Panc1 (cell line): ENCODE measurements around the gene ARHGAP23. TPM values are rescaled to one million over a fixed set of nuclear protein-coding genes. Genes with fewer than 3 reads are reported as not detected.
A peak's percentile ranks its signal among the peaks of the same experiment; 100 is the strongest.

Experiments used
- ATAC-seq: fragments of 200-7000 bp; cut with Tn5 transposase; 2 replicates; pipeline ENCODE4 v1.9.1; 2020; ENCODE audit warnings: mild to moderate bottlenecking, moderate library complexity
- BruUV-seq: library from RNA; stranded (reverse); fragments of 400-500 nt; replicated peaks from 2 replicates; lab custom pipeline; 2021; lab: Mats Ljungman, UMichigan
- CTCF ChIA-PET: fragments of 300-600 bp; sonication (Branson Sonifier 250); formaldehyde crosslinking; loops from one replicate; lab custom pipeline; 2022; ENCODE audit warnings: antibody characterized with exemption; lab: Charles Lee
- POLR2A ChIA-PET: fragments of 300-600 bp; sonication (Branson Sonifier 250); formaldehyde crosslinking; loops from one replicate; lab custom pipeline; 2022; ENCODE audit warnings: antibody characterized with exemption; lab: Charles Lee
- DNase-seq: peaks from one replicate; pipeline ENCODE4 v3.0.0-alpha.2; 2010; ENCODE audit warnings: low read depth, low spot score
- H3K27ac ChIP-seq: 2 replicates; pipeline ENCODE4 v1.5.1; 2011; ENCODE audit warnings: mild to moderate bottlenecking, low read length, inconsistent platforms
- H3K27me3 ChIP-seq: fragments of 200-500 bp; sonication (Bioruptor generic); 2 replicates; pipeline ENCODE4 v1.6.0; 2014; ENCODE audit warnings: low read length, inconsistent platforms; ENCODE audit not compliant: control insufficient read depth, insufficient read depth
- H3K36me3 ChIP-seq: fragments of 200-500 bp; sonication (Bioruptor generic); 2 replicates; pipeline ENCODE4 v1.5.1; 2014; ENCODE audit warnings: inconsistent platforms, mild to moderate bottlenecking, low read length, moderate library complexity; ENCODE audit not compliant: control insufficient read depth, insufficient read depth
- H3K4me1 ChIP-seq: 2 replicates; pipeline ENCODE4 v1.5.1; 2011; ENCODE audit warnings: inconsistent platforms, mild to moderate bottlenecking, low read length, moderate library complexity; ENCODE audit not compliant: control insufficient read depth, insufficient read depth
- H3K4me3 ChIP-seq, 2 experiments: 2 replicates each; pipeline ENCODE4 v1.5.1; 2011 to 2012; ENCODE audit warnings: low read depth in 2 of 2, low read length in 2 of 2, mild to moderate bottlenecking in 2 of 2, inconsistent platforms in 1 of 2, moderate library complexity in 1 of 2
- H3K9me3 ChIP-seq: fragments of 200-500 bp; sonication (Bioruptor generic); 2 replicates; pipeline ENCODE4 v1.5.1; 2014; ENCODE audit warnings: low read depth, mild to moderate bottlenecking, inconsistent platforms, low read length, moderate library complexity; ENCODE audit not compliant: control insufficient read depth, insufficient read depth
- POLR2AphosphoS5 ChIP-seq: IDR thresholded peaks from 2 replicates; pipeline ENCODE4 v1.6.1; 2012; ENCODE audit warnings: mild to moderate bottlenecking, low read depth, low read length, moderate library complexity
- SIN3A ChIP-seq: IDR thresholded peaks from 2 replicates; pipeline ENCODE4 v1.6.1; 2012; ENCODE audit warnings: low read depth, mild to moderate bottlenecking, low read length, moderate library complexity, borderline replicate concordance; ENCODE audit not compliant: insufficient read depth
- TCF7L2 ChIP-seq: IDR thresholded peaks from 2 replicates; pipeline ENCODE4 v1.6.1; 2011; ENCODE audit warnings: mild to moderate bottlenecking, low read depth, low read length, inconsistent platforms
- in situ Hi-C: cut with HindIII; loops from 2 replicates; pipeline ENCODE4 v1.10.0; 2016; ENCODE audit warnings: low sequenced_read_pairs, low pct_unique_long_range_greater_than_20kb
- intact Hi-C: fragments of 100-400 bp; cut with micrococcal nuclease; formaldehyde crosslinking; loops from one replicate; pipeline ENCODE4 v1.10.0; 2022; ENCODE audit not compliant: unreplicated experiment
- total RNA-seq: library from RNA; stranded (reverse); gene quantifications from one replicate; pipeline ENCODE4 v1.2.1, GENCODE V29; 2021; ENCODE audit not compliant: unreplicated experiment
- TF ChIP-seq, protein P1 (sequence below), 2 experiments: IDR thresholded peaks; 2 replicates each; pipeline ENCODE4 v1.6.1; 2011 to 2012; ENCODE audit warnings: low read depth in 2 of 2, control low read depth in 1 of 2, low read length in 1 of 2, mild to moderate bottlenecking in 1 of 2, moderate library complexity in 1 of 2; ENCODE audit not compliant: insufficient read depth in 1 of 2
- TF ChIP-seq, protein P2 (sequence below): fragments of 450-650 bp; IDR thresholded peaks from 2 replicates; pipeline ENCODE4 v1.5.1; 2017; ENCODE audit warnings: mild to moderate bottlenecking

ARHGAP23 gene
- total RNA-seq, 1 experiment from 2014 or later, result 33.0 TPM

DNA sequence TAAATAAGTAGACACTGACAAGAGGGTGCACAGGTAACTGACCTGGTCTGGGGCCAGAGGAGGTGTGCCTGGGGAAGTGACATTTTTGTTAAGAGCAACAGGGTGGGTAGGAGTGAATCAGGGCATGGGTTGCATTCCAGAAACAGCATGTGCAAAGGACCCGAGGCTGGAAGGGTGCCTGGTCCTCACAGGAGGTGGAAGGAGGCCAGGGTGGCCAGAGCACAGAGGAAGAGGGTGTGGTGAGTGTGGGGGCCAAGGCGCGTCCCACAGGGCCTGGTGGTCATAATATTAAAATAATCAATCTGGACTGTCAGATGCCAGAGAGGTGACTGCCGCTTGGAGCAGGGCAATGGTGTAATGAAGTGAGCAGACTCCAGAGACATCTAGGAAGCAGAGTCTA is 14.3 kb downstream of the ARHGAP23 start:
- no peak for DNase-seq
- in situ Hi-C loops, result no loop called here
- POLR2A ChIA-PET, result no interaction called here

DNA sequence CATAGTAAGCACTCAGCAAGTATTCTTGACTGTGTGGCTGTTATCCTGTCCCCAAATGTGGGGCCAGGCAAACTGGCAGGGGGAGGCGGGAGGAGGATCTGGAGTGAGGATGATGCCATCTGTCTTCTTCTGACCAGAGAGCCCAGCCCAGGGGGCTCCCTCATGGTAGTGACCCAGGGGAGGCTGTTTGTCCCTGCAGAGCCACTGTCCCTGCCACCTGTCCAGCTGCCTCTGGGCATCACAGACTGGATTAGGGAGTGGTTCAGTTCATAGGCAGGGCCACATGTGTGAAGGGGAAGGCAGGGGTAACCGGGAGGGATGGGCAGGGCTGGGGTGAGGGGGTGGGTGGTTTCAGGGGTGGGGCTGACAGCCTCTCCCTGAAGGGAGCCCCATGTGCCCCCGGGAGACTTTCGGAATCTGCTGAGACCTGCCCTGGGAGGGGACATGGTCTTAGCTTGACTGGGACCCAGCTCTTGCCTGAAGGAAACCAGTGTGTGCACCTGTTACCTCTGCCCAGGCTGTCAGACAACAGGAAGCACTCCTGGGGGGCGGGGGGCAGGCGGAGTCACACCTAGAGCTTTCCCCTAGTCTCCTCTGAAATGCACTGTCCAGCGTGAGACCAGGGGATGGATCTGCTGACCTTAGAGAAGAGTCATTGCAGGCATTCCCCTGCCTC is 15.2 kb downstream of the ARHGAP23 start:
- BruUV-seq, result no TSS peak
- H3K27me3 ChIP-seq, result no peaks in the 10 kb centered on the region
- no peak overlapping the region for H3K4me3 ChIP-seq
- no peaks in the 10 kb centered on the region for H3K9me3 ChIP-seq
- DNase-seq (no peak), ATAC-seq (peak; percentile 8; the same call in 1 of the 2 replicates)
- H3K4me1 ChIP-seq, result peaks cover 15% of the 10 kb centered on the region
- in situ Hi-C loops (no loop called here), intact Hi-C loops (no loop called here)
- TF ChIP-seq, protein P1, sequence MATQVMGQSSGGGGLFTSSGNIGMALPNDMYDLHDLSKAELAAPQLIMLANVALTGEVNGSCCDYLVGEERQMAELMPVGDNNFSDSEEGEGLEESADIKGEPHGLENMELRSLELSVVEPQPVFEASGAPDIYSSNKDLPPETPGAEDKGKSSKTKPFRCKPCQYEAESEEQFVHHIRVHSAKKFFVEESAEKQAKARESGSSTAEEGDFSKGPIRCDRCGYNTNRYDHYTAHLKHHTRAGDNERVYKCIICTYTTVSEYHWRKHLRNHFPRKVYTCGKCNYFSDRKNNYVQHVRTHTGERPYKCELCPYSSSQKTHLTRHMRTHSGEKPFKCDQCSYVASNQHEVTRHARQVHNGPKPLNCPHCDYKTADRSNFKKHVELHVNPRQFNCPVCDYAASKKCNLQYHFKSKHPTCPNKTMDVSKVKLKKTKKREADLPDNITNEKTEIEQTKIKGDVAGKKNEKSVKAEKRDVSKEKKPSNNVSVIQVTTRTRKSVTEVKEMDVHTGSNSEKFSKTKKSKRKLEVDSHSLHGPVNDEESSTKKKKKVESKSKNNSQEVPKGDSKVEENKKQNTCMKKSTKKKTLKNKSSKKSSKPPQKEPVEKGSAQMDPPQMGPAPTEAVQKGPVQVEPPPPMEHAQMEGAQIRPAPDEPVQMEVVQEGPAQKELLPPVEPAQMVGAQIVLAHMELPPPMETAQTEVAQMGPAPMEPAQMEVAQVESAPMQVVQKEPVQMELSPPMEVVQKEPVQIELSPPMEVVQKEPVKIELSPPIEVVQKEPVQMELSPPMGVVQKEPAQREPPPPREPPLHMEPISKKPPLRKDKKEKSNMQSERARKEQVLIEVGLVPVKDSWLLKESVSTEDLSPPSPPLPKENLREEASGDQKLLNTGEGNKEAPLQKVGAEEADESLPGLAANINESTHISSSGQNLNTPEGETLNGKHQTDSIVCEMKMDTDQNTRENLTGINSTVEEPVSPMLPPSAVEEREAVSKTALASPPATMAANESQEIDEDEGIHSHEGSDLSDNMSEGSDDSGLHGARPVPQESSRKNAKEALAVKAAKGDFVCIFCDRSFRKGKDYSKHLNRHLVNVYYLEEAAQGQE (IDR thresholded peaks at IDR 0.05; ENCODE audit: insufficient read depth in 1 of 2, low read depth in 2 of 2, low read length in 1 of 2), result no peak
- no peak for TF ChIP-seq POLR2AphosphoS5
- TF ChIP-seq, protein P2, sequence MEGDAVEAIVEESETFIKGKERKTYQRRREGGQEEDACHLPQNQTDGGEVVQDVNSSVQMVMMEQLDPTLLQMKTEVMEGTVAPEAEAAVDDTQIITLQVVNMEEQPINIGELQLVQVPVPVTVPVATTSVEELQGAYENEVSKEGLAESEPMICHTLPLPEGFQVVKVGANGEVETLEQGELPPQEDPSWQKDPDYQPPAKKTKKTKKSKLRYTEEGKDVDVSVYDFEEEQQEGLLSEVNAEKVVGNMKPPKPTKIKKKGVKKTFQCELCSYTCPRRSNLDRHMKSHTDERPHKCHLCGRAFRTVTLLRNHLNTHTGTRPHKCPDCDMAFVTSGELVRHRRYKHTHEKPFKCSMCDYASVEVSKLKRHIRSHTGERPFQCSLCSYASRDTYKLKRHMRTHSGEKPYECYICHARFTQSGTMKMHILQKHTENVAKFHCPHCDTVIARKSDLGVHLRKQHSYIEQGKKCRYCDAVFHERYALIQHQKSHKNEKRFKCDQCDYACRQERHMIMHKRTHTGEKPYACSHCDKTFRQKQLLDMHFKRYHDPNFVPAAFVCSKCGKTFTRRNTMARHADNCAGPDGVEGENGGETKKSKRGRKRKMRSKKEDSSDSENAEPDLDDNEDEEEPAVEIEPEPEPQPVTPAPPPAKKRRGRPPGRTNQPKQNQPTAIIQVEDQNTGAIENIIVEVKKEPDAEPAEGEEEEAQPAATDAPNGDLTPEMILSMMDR, result no peak
- TF ChIP-seq SIN3A, result no peak
- no peak for TF ChIP-seq TCF7L2
- no peaks in the 10 kb centered on the region for H3K36me3 ChIP-seq
- no peak overlapping the region for H3K27ac ChIP-seq
- POLR2A ChIA-PET, result no interaction called here
- CTCF ChIA-PET, result interaction anchor here (0.7 to 0.8 kb wide), 2 partner anchors 13 to 226 kb away, joined by 7 to 8 read pairs; no protein-coding TSS in a partner anchor

More for the DNA sequence above, 14.3 kb downstream of the ARHGAP23 start:
- Histone ChIP-seq H3K4me1 (peaks cover 15% of the 10 kb centered on the region), H3K36me3 (no peaks in the 10 kb centered on the region), H3K9me3 (no peaks in the 10 kb centered on the region), H3K27me3 (no peaks in the 10 kb centered on the region), H3K27ac (no peak overlapping the region), H3K4me3 (no peak overlapping the region)
- CTCF ChIA-PET, result no interaction called here
- no peak for ATAC-seq
- intact Hi-C loops, result no loop called here
- no TSS peak for BruUV-seq
- no peak for TF ChIP-seq TCF7L2
- TF ChIP-seq, protein P1 (IDR thresholded peaks at IDR 0.05; ENCODE audit: insufficient read depth in 1 of 2, low read depth in 2 of 2, low read length in 1 of 2), result no peak
- TF ChIP-seq, protein P2, result no peak
- no peak for TF ChIP-seq POLR2AphosphoS5
- TF ChIP-seq SIN3A, result no peak
